ENCODE results near the gene LRRFIP2.

GRCh38 chr3:37162501-37163245, 11.7 kb downstream of the LRRFIP2 start:
- no peak for TF ChIP-seq ELF4 (IDR thresholded peaks at IDR 0.05)
- TF ChIP-seq FOXA1 (IDR thresholded peaks at IDR 0.05), result no peak
